Measurements from ENCODE around the gene ADAMTS13.
"Not testable (repeated sequence)": the region's sequence is repeated elsewhere in the genome, so short reads cannot be mapped to it uniquely, and the experiment has no call there.

ADAMTS13 gene

GRCh38 chr9:133391449-133391848 lies 30.7 kb upstream of the ADAMTS13 start:
- not testable (repeated sequence) for DNase-seq

- not testable (repeated sequence) for DNase-seq
Observed at GRCh38 chr9:133392308-133392707, 29.9 kb upstream of the ADAMTS13 start.

GRCh38 chr9:133393399-133393798 lies 28.8 kb upstream of the ADAMTS13 start:
- DNase-seq = no peak

GRCh38 chr9:133394687-133395271 lies 27.4 kb upstream of the ADAMTS13 start:
- DNase-seq = no peak

GRCh38 chr9:133396952-133397351 lies 25.2 kb upstream of the ADAMTS13 start:
- DNase-seq = peak in 2 of 51 donors; percentile 7 to 23

GRCh38 chr9:133397370-133397769 lies 24.8 kb upstream of the ADAMTS13 start:
- DNase-seq = no peak

- no peak for DNase-seq
Observed at GRCh38 chr9:133397895-133398294, 24.3 kb upstream of the ADAMTS13 start.

GRCh38 chr9:133400292-133400691 lies 21.9 kb upstream of the ADAMTS13 start:
- DNase-seq = no peak

- DNase-seq = no peak
Observed at GRCh38 chr9:133401588-133401987, 20.6 kb upstream of the ADAMTS13 start.

GRCh38 chr9:133402689-133403088 lies 19.5 kb upstream of the ADAMTS13 start:
- DNase-seq = no peak

GRCh38 chr9:133403766-133404453 lies 18.3 kb upstream of the ADAMTS13 start:
- no peak for DNase-seq

GRCh38 chr9:133404454-133405002 lies 17.6 kb upstream of the ADAMTS13 start:
- no peak for DNase-seq

GRCh38 chr9:133405508-133406438 lies 16.4 kb upstream of the ADAMTS13 start:
- DNase-seq = no peak

GRCh38 chr9:133406480-133407307 lies 15.5 kb upstream of the ADAMTS13 start:
- peak in 47 of 51 donors; percentile 5 to 79 (median 48) for DNase-seq

GRCh38 chr9:133408042-133408441 lies 14.1 kb upstream of the ADAMTS13 start:
- DNase-seq = no peak

- no peak for DNase-seq
Observed at GRCh38 chr9:133415170-133415569, 7.0 kb upstream of the ADAMTS13 start.

- peak; percentile 49 to 94 (median 76) for DNase-seq
Observed at GRCh38 chr9:133417541-133418461, 4.4 kb upstream of the ADAMTS13 start, which contains the start of gene REXO4. Gene REXO4, minus strand, starts transcription at chr9:133418010. Its CDS starts 166 bp downstream, at chr9:133417844.

GRCh38 chr9:133419005-133419404 lies 3.2 kb upstream of the ADAMTS13 start:
- DNase-seq = no peak

- no peak for DNase-seq
Observed at GRCh38 chr9:133420392-133420827, 1.8 kb upstream of the ADAMTS13 start.

- no peak for DNase-seq
Observed at GRCh38 chr9:133423216-133423615, 1.0 kb downstream of the ADAMTS13 start.

Data from hypothalamus (tissue), 51 donors.